Tibial artery (tissue), 4 donors: ENCODE results near the gene TMEM204.

Experiments used
- DNase-seq, 2 donors: peaks; one replicate each; pipeline ENCODE4 v3.0.0-alpha.2; 2019
- H3K27ac ChIP-seq, 2 donors: fragments of 200-600 bp; sonication (generic) in 1 of 2; 1 replicate in 1 of 2; 2 replicates in 1 of 2; pipeline ENCODE4 v1.5.1; 2018 to 2019; ENCODE audit warnings: mild to moderate bottlenecking in 1 of 2
- H3K27me3 ChIP-seq, 2 donors: fragments of 200-600 bp; sonication (generic) in 1 of 2; one replicate each; pipeline versions ENCODE4 v1.5.1 to v1.6.0; 2016 to 2019
- H3K36me3 ChIP-seq, 3 donors: fragments of 200-600 bp; sonication (generic) in 2 of 3; one replicate each; pipeline ENCODE4 v1.5.1; 2016 to 2019; ENCODE audit warnings: mild to moderate bottlenecking in 2 of 3
- H3K4me1 ChIP-seq, 4 donors: fragments of 200-600 bp; sonication (generic) in 2 of 4; 1 replicate in 3 of 4; 2 replicates in 1 of 4; pipeline ENCODE4 v1.5.1; 2016 to 2019
- H3K4me3 ChIP-seq, 2 donors: fragments of 200-600 bp; sonication (generic) in 1 of 2; 1 replicate in 1 of 2; 2 replicates in 1 of 2; pipeline ENCODE4 v1.5.1; 2018 to 2019; ENCODE audit warnings: mild to moderate bottlenecking in 2 of 2
- H3K9me3 ChIP-seq, 3 donors: fragments of 200-600 bp; sonication (generic) in 1 of 3; one replicate each; pipeline ENCODE4 v1.5.1; 2016 to 2019
- CTCF ChIP-seq, 2 experiments: fragments of 200-600 bp in 1 of 2; fragments of 450-650 bp in 1 of 2; IDR thresholded peaks; one replicate each; pipeline ENCODE4 v1.5.1; 2017 to 2019; ENCODE audit warnings: antibody characterized with exemption in 2 of 2, mild to moderate bottlenecking in 1 of 2, moderate library complexity in 1 of 2
- intact Hi-C: fragments of 100-400 bp; cut with DNase I; formaldehyde crosslinking; loops from one replicate; pipeline ENCODE4 v1.15.0; 2023; ENCODE audit warnings: low total_unique reads

The TMEM204 gene

GRCh38 chr16:1496464-1496863, 37.0 kb upstream of the TMEM204 start:
- Histone ChIP-seq H3K27me3 (no peaks in the 10 kb centered on the region), H3K36me3 (peaks cover 46 to 70% (median 62%) of the 10 kb centered on the region in 3 donors), H3K4me3 (no peak overlapping the region), H3K4me1 (peaks cover 0 to 31% (median 17%) of the 10 kb centered on the region in 4 donors), H3K27ac (no peak overlapping the region), H3K9me3 (no peaks in the 10 kb centered on the region)
- intact Hi-C loops, result no loop called here
- no peak for TF ChIP-seq CTCF (IDR thresholded peaks at IDR 0.05)
- DNase-seq, result no peak

GRCh38 chr16:1497014-1497598, 36.4 kb upstream of the TMEM204 start:
- Histone ChIP-seq H3K27me3 (no peaks in the 10 kb centered on the region), H3K4me3 (no peak overlapping the region), H3K36me3 (peaks cover 53 to 77% (median 69%) of the 10 kb centered on the region in 3 donors), H3K9me3 (no peaks in the 10 kb centered on the region), H3K4me1 (peaks cover 0 to 31% (median 17%) of the 10 kb centered on the region in 4 donors), H3K27ac (no peak overlapping the region)
- intact Hi-C loops, result no loop called here
- no peak for TF ChIP-seq CTCF (IDR thresholded peaks at IDR 0.05)
- DNase-seq, result no peak

GRCh38 chr16:1498899-1499676, 34.4 kb upstream of the TMEM204 start:
- no peaks in the 10 kb centered on the region for H3K27me3 ChIP-seq
- H3K9me3 ChIP-seq, result no peaks in the 10 kb centered on the region
- intact Hi-C loops, result no loop called here
- peaks cover 0 to 19% (median 7%) of the 10 kb centered on the region in 4 donors for H3K4me1 ChIP-seq
- H3K4me3 ChIP-seq, result no peak overlapping the region
- no peak for TF ChIP-seq CTCF (IDR thresholded peaks at IDR 0.05)
- H3K36me3 ChIP-seq, result peaks cover 64 to 97% (median 85%) of the 10 kb centered on the region in 3 donors
- H3K27ac ChIP-seq, result no peak overlapping the region
- no peak for DNase-seq

GRCh38 chr16:1499756-1500464, 33.6 kb upstream of the TMEM204 start:
- Histone ChIP-seq H3K27me3 (no peaks in the 10 kb centered on the region), H3K27ac (no peak overlapping the region), H3K36me3 (peaks cover 64 to 94% (median 79%) of the 10 kb centered on the region in 3 donors), H3K4me3 (no peak overlapping the region), H3K9me3 (no peaks in the 10 kb centered on the region), H3K4me1 (peaks cover 0 to 11% (median under 1%) of the 10 kb centered on the region in 4 donors)
- no peak for TF ChIP-seq CTCF (IDR thresholded peaks at IDR 0.05)
- intact Hi-C loops, result no loop called here
- no peak for DNase-seq

- DNase-seq, result no peak
- intact Hi-C loops, result no loop called here
- H3K36me3 ChIP-seq, result peaks cover 58 to 94% (median 75%) of the 10 kb centered on the region in 3 donors
Measured at GRCh38 chr16:1500465-1501150, 32.9 kb upstream of the TMEM204 start.

More at GRCh38 chr16:1500465-1501150, 32.9 kb upstream of the TMEM204 start:
- Histone ChIP-seq H3K9me3 (no peaks in the 10 kb centered on the region), H3K4me3 (no peak overlapping the region), H3K27me3 (no peaks in the 10 kb centered on the region), H3K27ac (no peak overlapping the region), H3K4me1 (peaks cover 0 to 4% (median 0%) of the 10 kb centered on the region in 4 donors)
- TF ChIP-seq CTCF (IDR thresholded peaks at IDR 0.05), result no peak
